HG03442 (cell line): ENCODE results near the gene CYLD.

Experiments used
- ATAC-seq: cut with Tn5 transposase; IDR thresholded peaks from one replicate; pipeline ENCODE4 v1.9.1; 2021; ENCODE audit warnings: mild to moderate bottlenecking, moderate library complexity; ENCODE audit not compliant: unreplicated experiment

The CYLD gene

GRCh38 chr16:50841081-50841886, 99.4 kb downstream of the CYLD start:
- ATAC-seq = no peak

- ATAC-seq = no peak
Observed at GRCh38 chr16:50842013-50842505, 100.2 kb downstream of the CYLD start.

- ATAC-seq = no peak
Observed at GRCh38 chr16:50842589-50842988, 100.7 kb downstream of the CYLD start.

- no peak for ATAC-seq
Observed at GRCh38 chr16:50844840-50845239, 103.0 kb downstream of the CYLD start.

DNA sequence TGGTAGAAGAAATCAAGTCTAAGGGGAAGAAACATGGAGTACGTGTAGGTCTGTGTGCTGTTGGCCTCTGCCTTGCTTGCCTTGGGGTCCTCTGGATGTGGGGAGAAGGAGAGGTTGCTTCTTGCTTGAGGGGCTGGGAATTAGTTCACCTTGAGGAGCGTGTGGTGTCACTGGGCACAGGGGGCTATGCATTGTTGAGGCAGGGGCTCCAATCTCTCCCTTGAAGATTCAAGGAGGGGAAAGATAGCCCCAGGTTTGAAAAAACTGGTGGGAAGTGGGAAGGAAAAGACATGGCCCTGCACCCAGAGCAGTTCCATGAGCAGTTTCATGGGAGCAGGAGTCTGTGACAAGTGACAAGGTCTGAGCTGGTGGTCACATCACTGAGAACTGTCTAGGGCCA, 103.4 kb downstream of the CYLD start:
- ATAC-seq = no peak

DNA sequence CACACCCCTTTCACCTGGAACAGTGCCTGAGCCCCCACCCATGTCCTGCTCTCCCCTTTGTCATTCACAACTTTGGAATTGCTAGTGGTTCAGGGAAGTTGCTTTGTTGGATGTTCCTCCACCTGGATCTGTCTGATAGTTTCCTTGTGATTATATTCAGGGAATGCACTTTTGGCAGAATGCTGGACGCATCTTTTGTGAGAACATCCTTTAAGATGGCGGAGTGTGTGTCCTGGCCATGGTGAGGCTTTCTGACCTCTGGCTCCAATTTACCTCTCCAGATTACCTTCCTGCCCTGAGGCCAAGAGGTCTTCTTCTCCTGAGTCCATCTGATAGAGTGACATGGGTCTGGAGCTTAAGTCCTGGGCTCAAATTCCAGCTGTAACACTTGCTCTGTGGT, 104.6 kb downstream of the CYLD start:
- ATAC-seq = no peak

DNA sequence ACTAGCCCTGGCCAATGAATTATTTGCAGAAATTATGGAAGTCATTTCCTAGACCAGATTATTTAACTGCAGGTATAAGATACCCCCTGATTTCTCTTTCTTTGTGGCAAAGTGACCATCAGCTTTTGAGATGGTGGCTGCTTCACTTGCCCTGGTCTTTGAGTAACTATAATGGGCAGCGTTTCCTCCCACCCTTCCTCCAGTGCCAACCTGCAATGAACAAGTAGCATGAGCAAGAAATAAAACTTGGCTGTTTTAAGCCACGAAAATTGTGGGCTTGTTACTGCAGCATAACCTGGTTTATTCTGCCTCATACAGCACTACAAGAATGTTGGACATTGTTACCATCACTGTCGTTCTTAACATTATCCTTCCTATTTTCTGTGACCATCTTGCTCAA, 105.3 kb downstream of the CYLD start:
- ATAC-seq = no peak

- no peak for ATAC-seq
Observed at GRCh38 chr16:50848755-50849514, 107.0 kb downstream of the CYLD start.
